ENCODE measurements around the gene WRNIP1. TPM values are rescaled to one million over a fixed set of nuclear protein-coding genes. Genes with fewer than 3 reads are reported as not detected.

WRNIP1 gene
- 10 to 100 TPM; 35.9 to 63.6 TPM for total RNA-seq
- 10 to 100 TPM; 70.6 to 78.0 TPM for polyA plus RNA-seq (ENCODE audit: insufficient read length in 2 of 2)
- long read RNA-seq, donor 1, transcript WRNIP1-204 (7 exons, 2,670 nt) = major isoform, 18 of 21 reads
- long read RNA-seq, donor 1, partial matches to known transcripts = 0 of 21 reads
- long read RNA-seq, donor 1, other reads (novel, unspliced or antisense) = 0 of 21 reads
- long read RNA-seq, donor 2, transcript WRNIP1-204 (7 exons, 2,670 nt) = major isoform, 11 of 12 reads
- long read RNA-seq, donor 2, partial matches to known transcripts = 0 of 12 reads
- long read RNA-seq, donor 2, other reads (novel, unspliced or antisense) = 0 of 12 reads
- long read RNA-seq, donor 3, partial matches to known transcripts = 0 of 4 reads
- long read RNA-seq, donor 3, other reads (novel, unspliced or antisense) = 0 of 4 reads
- long read RNA-seq, donor 4, transcript WRNIP1-204 (7 exons, 2,670 nt) = major isoform, 12 of 12 reads
- long read RNA-seq, donor 4, partial matches to known transcripts = 0 of 12 reads
- long read RNA-seq, donor 4, other reads (novel, unspliced or antisense) = 0 of 12 reads

- DNase-seq (ENCODE audit: low read depth in 4 of 6, low spot score in 6 of 6) = peak; percentile 93 to 100 (median 98)
Measured at GRCh38 chr6:2765166-2765895, at the start of gene WRNIP1. Gene WRNIP1 (plus strand): TSS chr6:2765393. CDS start chr6:2765623, 230 bp downstream.

GRCh38 chr6:2715737-2716136 lies 49.5 kb upstream of the WRNIP1 start:
- no peaks in the 10 kb centered on the region for H3K4me1 ChIP-seq (ENCODE audit: control insufficient read depth, insufficient read depth, low read length)
- no peak overlapping the region for H3K27ac ChIP-seq (ENCODE audit: low read depth, low read length)
- WGBS (ENCODE audit: insufficient coverage) = 77% methylated on average over 4 of the region's 5 CpGs
- no peaks in the 10 kb centered on the region for H3K36me3 ChIP-seq (ENCODE audit: control insufficient read depth, insufficient read depth, low read length)
- H3K4me3 ChIP-seq (ENCODE audit: low read depth, low read length) = no peak overlapping the region
- H3K9me3 ChIP-seq (ENCODE audit: control insufficient read depth, insufficient read depth, low read length) = peaks cover 1% of the 10 kb centered on the region
- no peaks in the 10 kb centered on the region for H3K27me3 ChIP-seq (ENCODE audit: control insufficient read depth, insufficient read depth, low read length)
- DNase-seq (ENCODE audit: low read depth in 4 of 6, low spot score in 6 of 6) = no peak

More at GRCh38 chr6:2765166-2765895, at the start of gene WRNIP1:
- Histone ChIP-seq H3K9me3 (ENCODE audit: control insufficient read depth, insufficient read depth, low read length) (no peaks in the 10 kb centered on the region), H3K4me1 (ENCODE audit: control insufficient read depth, insufficient read depth, low read length) (peaks cover 21% of the 10 kb centered on the region), H3K4me3 (ENCODE audit: low read depth, low read length) (peak within 1 kb of the TSS; percentile 82), H3K27me3 (ENCODE audit: control insufficient read depth, insufficient read depth, low read length) (no peaks in the 10 kb centered on the region), H3K36me3 (ENCODE audit: control insufficient read depth, insufficient read depth, low read length) (peaks cover 7% of the 10 kb centered on the region), H3K27ac (ENCODE audit: low read depth, low read length) (peak within 1 kb of the TSS; percentile 94)
- under 1% methylated on average over 98 of the region's 104 CpGs for WGBS (ENCODE audit: insufficient coverage)

- H3K4me1 ChIP-seq (ENCODE audit: control insufficient read depth, insufficient read depth, low read length) = no peaks in the 10 kb centered on the region
- no peak overlapping the region for H3K27ac ChIP-seq (ENCODE audit: low read depth, low read length)
- no peaks in the 10 kb centered on the region for H3K27me3 ChIP-seq (ENCODE audit: control insufficient read depth, insufficient read depth, low read length)
- no peak for DNase-seq (ENCODE audit: low read depth in 4 of 6, low spot score in 6 of 6)
- H3K4me3 ChIP-seq (ENCODE audit: low read depth, low read length) = no peak overlapping the region
- 86% methylated on average over 3 of the region's 9 CpGs for WGBS (ENCODE audit: insufficient coverage)
- H3K9me3 ChIP-seq (ENCODE audit: control insufficient read depth, insufficient read depth, low read length) = peaks cover 1% of the 10 kb centered on the region
- H3K36me3 ChIP-seq (ENCODE audit: control insufficient read depth, insufficient read depth, low read length) = no peaks in the 10 kb centered on the region
Measured at GRCh38 chr6:2716936-2717700, 48.1 kb upstream of the WRNIP1 start.

GRCh38 chr6:2718334-2719092 lies 46.7 kb upstream of the WRNIP1 start:
- no peak for DNase-seq (ENCODE audit: low read depth in 4 of 6, low spot score in 6 of 6)
- 100% methylated on average over 4 of the region's 6 CpGs for WGBS (ENCODE audit: insufficient coverage)
- Histone ChIP-seq H3K27me3 (ENCODE audit: control insufficient read depth, insufficient read depth, low read length) (no peaks in the 10 kb centered on the region), H3K9me3 (ENCODE audit: control insufficient read depth, insufficient read depth, low read length) (peaks cover 1% of the 10 kb centered on the region), H3K4me3 (ENCODE audit: low read depth, low read length) (no peak overlapping the region), H3K4me1 (ENCODE audit: control insufficient read depth, insufficient read depth, low read length) (no peaks in the 10 kb centered on the region), H3K36me3 (ENCODE audit: control insufficient read depth, insufficient read depth, low read length) (no peaks in the 10 kb centered on the region), H3K27ac (ENCODE audit: low read depth, low read length) (no peak overlapping the region)

GRCh38 chr6:2719093-2719455 lies 46.1 kb upstream of the WRNIP1 start:
- no peak overlapping the region for H3K4me3 ChIP-seq (ENCODE audit: low read depth, low read length)
- no peak overlapping the region for H3K27ac ChIP-seq (ENCODE audit: low read depth, low read length)
- H3K4me1 ChIP-seq (ENCODE audit: control insufficient read depth, insufficient read depth, low read length) = no peaks in the 10 kb centered on the region
- no peak for DNase-seq (ENCODE audit: low read depth in 4 of 6, low spot score in 6 of 6)
- H3K36me3 ChIP-seq (ENCODE audit: control insufficient read depth, insufficient read depth, low read length) = no peaks in the 10 kb centered on the region
- H3K9me3 ChIP-seq (ENCODE audit: control insufficient read depth, insufficient read depth, low read length) = peaks cover 1% of the 10 kb centered on the region
- no peaks in the 10 kb centered on the region for H3K27me3 ChIP-seq (ENCODE audit: control insufficient read depth, insufficient read depth, low read length)
- no CpG with 5 or more reads among the region's 2 CpGs for WGBS (ENCODE audit: insufficient coverage)

- no peaks in the 10 kb centered on the region for H3K27me3 ChIP-seq (ENCODE audit: control insufficient read depth, insufficient read depth, low read length)
- DNase-seq (ENCODE audit: low read depth in 4 of 6, low spot score in 6 of 6) = no peak
- no peaks in the 10 kb centered on the region for H3K36me3 ChIP-seq (ENCODE audit: control insufficient read depth, insufficient read depth, low read length)
- peaks cover 1% of the 10 kb centered on the region for H3K9me3 ChIP-seq (ENCODE audit: control insufficient read depth, insufficient read depth, low read length)
- no peak overlapping the region for H3K4me3 ChIP-seq (ENCODE audit: low read depth, low read length)
- H3K27ac ChIP-seq (ENCODE audit: low read depth, low read length) = no peak overlapping the region
- 86% methylated on average over 1 of the region's 3 CpGs for WGBS (ENCODE audit: insufficient coverage)
- no peaks in the 10 kb centered on the region for H3K4me1 ChIP-seq (ENCODE audit: control insufficient read depth, insufficient read depth, low read length)
Measured at GRCh38 chr6:2721219-2721618, 44.0 kb upstream of the WRNIP1 start.

GRCh38 chr6:2725364-2725988 lies 39.7 kb upstream of the WRNIP1 start:
- Histone ChIP-seq H3K36me3 (ENCODE audit: control insufficient read depth, insufficient read depth, low read length) (no peaks in the 10 kb centered on the region), H3K27ac (ENCODE audit: low read depth, low read length) (no peak overlapping the region), H3K9me3 (ENCODE audit: control insufficient read depth, insufficient read depth, low read length) (no peaks in the 10 kb centered on the region), H3K4me3 (ENCODE audit: low read depth, low read length) (no peak overlapping the region), H3K4me1 (ENCODE audit: control insufficient read depth, insufficient read depth, low read length) (peaks cover 13% of the 10 kb centered on the region), H3K27me3 (ENCODE audit: control insufficient read depth, insufficient read depth, low read length) (no peaks in the 10 kb centered on the region)
- no peak for DNase-seq (ENCODE audit: low read depth in 4 of 6, low spot score in 6 of 6)
- 100% methylated on average over 1 of the region's 8 CpGs for WGBS (ENCODE audit: insufficient coverage)

- peak in 2 of 6 donors; percentile 25 to 44 for DNase-seq (ENCODE audit: low read depth in 4 of 6, low spot score in 6 of 6)
- H3K9me3 ChIP-seq (ENCODE audit: control insufficient read depth, insufficient read depth, low read length) = no peaks in the 10 kb centered on the region
- H3K27ac ChIP-seq (ENCODE audit: low read depth, low read length) = no peak overlapping the region
- H3K27me3 ChIP-seq (ENCODE audit: control insufficient read depth, insufficient read depth, low read length) = no peaks in the 10 kb centered on the region
- peaks cover 14% of the 10 kb centered on the region for H3K4me1 ChIP-seq (ENCODE audit: control insufficient read depth, insufficient read depth, low read length)
- no peak overlapping the region for H3K4me3 ChIP-seq (ENCODE audit: low read depth, low read length)
- H3K36me3 ChIP-seq (ENCODE audit: control insufficient read depth, insufficient read depth, low read length) = no peaks in the 10 kb centered on the region
- WGBS (ENCODE audit: insufficient coverage) = 24% methylated on average over 5 of the region's 8 CpGs
Measured at GRCh38 chr6:2725999-2726567, 39.1 kb upstream of the WRNIP1 start.
